ENCODE measurements around the gene PSG7. TPM values are rescaled to one million over a fixed set of nuclear protein-coding genes. Genes with fewer than 3 reads are reported as not detected.
"Not testable (repeated sequence)": the region's sequence is repeated elsewhere in the genome, so short reads cannot be mapped to it uniquely, and the experiment has no call there.

The PSG7 gene
- total RNA-seq, 3 donors from 2014 or later (not counting 1 experiment from before 2014, with no cell fraction given): not detected

DNA sequence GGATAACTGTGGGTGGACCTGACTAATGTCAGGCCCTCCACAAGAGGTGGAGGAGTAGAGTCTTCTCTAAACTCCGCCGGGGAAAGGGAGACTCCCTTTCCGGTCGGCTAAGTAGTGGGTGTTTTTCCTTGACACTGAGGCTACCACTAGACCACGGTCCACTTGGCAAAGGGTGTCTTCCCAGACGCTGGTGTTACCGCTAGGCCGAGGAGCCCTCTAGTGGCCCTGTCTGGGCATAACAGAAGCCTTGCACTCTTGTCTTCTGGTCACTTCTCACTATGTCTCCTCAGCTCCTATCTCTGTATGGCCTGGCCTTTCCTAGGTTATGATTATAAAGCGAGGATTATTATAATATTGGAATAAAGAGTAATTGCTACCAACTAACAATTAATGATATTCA is 13.9 kb downstream of the PSG7 start:
- H3K4me3 ChIP-seq (ENCODE audit: low read length); H3K4me1 ChIP-seq (ENCODE audit: control insufficient read depth, insufficient read depth, low read length); H3K4me1 Mint-ChIP-seq; H3K27ac Mint-ChIP-seq; H3K9me3 Mint-ChIP-seq; H3K27ac ChIP-seq (ENCODE audit: low read length); H3K36me3 Mint-ChIP-seq; H3K36me3 ChIP-seq (ENCODE audit: control insufficient read depth, insufficient read depth, low read length); H3K9me3 ChIP-seq (ENCODE audit: control insufficient read depth, insufficient read depth, low read length); H3K27me3 ChIP-seq (ENCODE audit: control insufficient read depth, insufficient read depth, low read length); ATAC-seq; intact Hi-C loops (cut with micrococcal nuclease); H3K4me3 Mint-ChIP-seq: not testable (repeated sequence)
- TF ChIP-seq, protein P1, sequence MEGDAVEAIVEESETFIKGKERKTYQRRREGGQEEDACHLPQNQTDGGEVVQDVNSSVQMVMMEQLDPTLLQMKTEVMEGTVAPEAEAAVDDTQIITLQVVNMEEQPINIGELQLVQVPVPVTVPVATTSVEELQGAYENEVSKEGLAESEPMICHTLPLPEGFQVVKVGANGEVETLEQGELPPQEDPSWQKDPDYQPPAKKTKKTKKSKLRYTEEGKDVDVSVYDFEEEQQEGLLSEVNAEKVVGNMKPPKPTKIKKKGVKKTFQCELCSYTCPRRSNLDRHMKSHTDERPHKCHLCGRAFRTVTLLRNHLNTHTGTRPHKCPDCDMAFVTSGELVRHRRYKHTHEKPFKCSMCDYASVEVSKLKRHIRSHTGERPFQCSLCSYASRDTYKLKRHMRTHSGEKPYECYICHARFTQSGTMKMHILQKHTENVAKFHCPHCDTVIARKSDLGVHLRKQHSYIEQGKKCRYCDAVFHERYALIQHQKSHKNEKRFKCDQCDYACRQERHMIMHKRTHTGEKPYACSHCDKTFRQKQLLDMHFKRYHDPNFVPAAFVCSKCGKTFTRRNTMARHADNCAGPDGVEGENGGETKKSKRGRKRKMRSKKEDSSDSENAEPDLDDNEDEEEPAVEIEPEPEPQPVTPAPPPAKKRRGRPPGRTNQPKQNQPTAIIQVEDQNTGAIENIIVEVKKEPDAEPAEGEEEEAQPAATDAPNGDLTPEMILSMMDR (IDR thresholded peaks at IDR 0.05): peak; percentile 60
- WGBS (ENCODE audit: insufficient coverage): 48% methylated on average over 8 of the region's 9 CpGs
- H3K27me3 Mint-ChIP-seq (ENCODE audit: low read depth in 2 of 2): peaks cover 12 to 14% of the 10 kb centered on the region in 2 donors
- DNase-seq: peak in 1 of 2 donors; percentile 25

DNA sequence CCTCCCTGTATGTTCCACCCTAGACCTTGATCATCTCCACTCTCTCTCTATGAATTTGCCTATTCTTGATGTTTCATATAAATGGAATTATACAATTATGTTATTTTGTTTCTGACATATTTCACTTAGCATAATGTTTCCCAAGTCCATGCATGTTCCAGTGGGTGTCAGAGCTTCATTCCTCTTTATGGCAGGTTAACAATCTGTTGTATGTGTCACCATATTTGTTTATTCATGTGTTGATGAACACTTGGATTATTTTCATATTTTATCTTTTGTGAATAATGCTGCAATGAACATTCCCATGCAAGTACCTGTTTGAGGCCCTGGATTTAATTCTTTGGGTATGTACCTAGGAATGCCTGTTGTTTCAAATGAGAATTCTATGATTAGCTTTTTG is 16.0 kb downstream of the PSG7 start:
- ATAC-seq; intact Hi-C loops (cut with micrococcal nuclease); H3K27ac Mint-ChIP-seq; H3K4me3 Mint-ChIP-seq; H3K9me3 ChIP-seq (ENCODE audit: control insufficient read depth, insufficient read depth, low read length); H3K4me1 ChIP-seq (ENCODE audit: control insufficient read depth, insufficient read depth, low read length); H3K27me3 ChIP-seq (ENCODE audit: control insufficient read depth, insufficient read depth, low read length); H3K4me1 Mint-ChIP-seq; H3K9me3 Mint-ChIP-seq; H3K36me3 Mint-ChIP-seq; H3K27ac ChIP-seq (ENCODE audit: low read length); DNase-seq; H3K4me3 ChIP-seq (ENCODE audit: low read length); H3K36me3 ChIP-seq (ENCODE audit: control insufficient read depth, insufficient read depth, low read length): not testable (repeated sequence)
- peaks cover 0 to 11% of the 10 kb centered on the region in 2 donors for H3K27me3 Mint-ChIP-seq (ENCODE audit: low read depth in 2 of 2)

DNA sequence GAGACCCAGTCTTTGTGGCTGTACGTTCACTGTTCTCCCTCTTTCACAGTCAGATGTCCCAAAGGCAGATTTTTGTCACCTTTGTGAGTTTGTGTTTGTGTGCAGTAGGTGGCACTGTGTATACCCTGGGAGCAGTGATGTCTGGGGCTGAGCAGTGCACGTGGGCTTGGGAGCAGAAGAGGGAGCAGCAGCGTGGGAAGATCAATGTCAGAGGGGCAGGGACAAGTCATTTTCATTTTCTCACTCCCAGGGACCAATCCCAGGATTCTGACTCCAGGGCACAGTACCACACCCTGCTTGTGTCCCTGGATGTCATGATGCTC is 17.3 kb downstream of the PSG7 start:
- Histone ChIP-seq H3K36me3 (ENCODE audit: control insufficient read depth, insufficient read depth, low read length) (no peaks in the 10 kb centered on the region), H3K27me3 (ENCODE audit: control insufficient read depth, insufficient read depth, low read length) (no peaks in the 10 kb centered on the region), H3K4me1 (ENCODE audit: control insufficient read depth, insufficient read depth, low read length) (no peaks in the 10 kb centered on the region), H3K4me3 (ENCODE audit: low read length) (no peak overlapping the region), H3K9me3 (ENCODE audit: control insufficient read depth, insufficient read depth, low read length) (no peaks in the 10 kb centered on the region), H3K27ac (ENCODE audit: low read length) (no peak overlapping the region)
- WGBS (ENCODE audit: insufficient coverage): 26% methylated on average over 3 of the region's 3 CpGs
- DNase-seq: no peak
- Mint-ChIP-seq H3K36me3 (no peaks in the 10 kb centered on the region), H3K27me3 (ENCODE audit: low read depth in 2 of 2) (peaks cover 0 to 11% of the 10 kb centered on the region in 2 donors), H3K4me3 (no peak overlapping the region), H3K27ac (no peak overlapping the region), H3K4me1 (no peaks in the 10 kb centered on the region), H3K9me3 (no peaks in the 10 kb centered on the region)
- TF ChIP-seq, protein P1 (IDR thresholded peaks at IDR 0.05): no peak
- ATAC-seq: no peak
- intact Hi-C loops (cut with micrococcal nuclease): no loop called here

DNA sequence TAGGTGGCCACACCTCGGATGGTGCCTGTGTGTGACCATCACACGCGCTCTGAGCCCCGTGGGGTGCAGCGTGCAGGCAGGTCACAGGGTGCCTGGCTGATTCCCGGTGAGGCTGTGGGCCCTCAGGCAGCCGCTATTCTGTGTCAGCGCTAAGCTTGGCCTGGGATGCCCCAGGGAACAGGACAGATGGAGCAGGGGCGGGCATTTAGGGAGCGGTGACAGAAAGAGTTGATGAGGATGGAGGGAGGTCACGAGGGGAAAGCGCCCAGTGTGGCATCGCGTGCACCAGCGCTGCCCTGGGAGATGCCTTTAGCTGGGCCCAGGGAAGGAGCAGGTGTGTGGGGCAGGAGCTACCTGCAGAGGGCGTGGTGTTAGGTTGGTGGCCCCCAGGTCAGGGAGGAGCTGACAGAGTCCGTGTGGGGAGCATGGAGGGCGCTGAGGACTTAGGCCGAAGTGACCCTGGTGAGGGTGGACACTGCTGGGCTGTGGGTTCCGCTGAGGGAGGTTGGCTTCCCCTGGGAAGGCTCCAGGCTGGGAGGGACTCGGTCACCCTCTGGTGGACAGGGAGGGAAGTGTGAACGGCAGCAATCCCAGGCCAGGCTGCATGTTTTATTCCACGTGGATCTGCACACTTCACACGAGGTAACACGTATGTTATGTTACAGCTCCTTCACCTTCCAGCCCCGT is 17.8 kb downstream of the PSG7 start:
- H3K27ac Mint-ChIP-seq; H3K27me3 ChIP-seq (ENCODE audit: control insufficient read depth, insufficient read depth, low read length); H3K9me3 Mint-ChIP-seq; H3K9me3 ChIP-seq (ENCODE audit: control insufficient read depth, insufficient read depth, low read length); H3K27ac ChIP-seq (ENCODE audit: low read length); ATAC-seq; H3K36me3 ChIP-seq (ENCODE audit: control insufficient read depth, insufficient read depth, low read length); H3K4me3 Mint-ChIP-seq; H3K4me1 ChIP-seq (ENCODE audit: control insufficient read depth, insufficient read depth, low read length); intact Hi-C loops (cut with micrococcal nuclease); H3K4me3 ChIP-seq (ENCODE audit: low read length); H3K36me3 Mint-ChIP-seq; H3K4me1 Mint-ChIP-seq; DNase-seq: not testable (repeated sequence)
- peaks cover 0 to 11% of the 10 kb centered on the region in 2 donors for H3K27me3 Mint-ChIP-seq (ENCODE audit: low read depth in 2 of 2)
- 71% methylated on average over 26 of the region's 26 CpGs for WGBS (ENCODE audit: insufficient coverage)

DNA sequence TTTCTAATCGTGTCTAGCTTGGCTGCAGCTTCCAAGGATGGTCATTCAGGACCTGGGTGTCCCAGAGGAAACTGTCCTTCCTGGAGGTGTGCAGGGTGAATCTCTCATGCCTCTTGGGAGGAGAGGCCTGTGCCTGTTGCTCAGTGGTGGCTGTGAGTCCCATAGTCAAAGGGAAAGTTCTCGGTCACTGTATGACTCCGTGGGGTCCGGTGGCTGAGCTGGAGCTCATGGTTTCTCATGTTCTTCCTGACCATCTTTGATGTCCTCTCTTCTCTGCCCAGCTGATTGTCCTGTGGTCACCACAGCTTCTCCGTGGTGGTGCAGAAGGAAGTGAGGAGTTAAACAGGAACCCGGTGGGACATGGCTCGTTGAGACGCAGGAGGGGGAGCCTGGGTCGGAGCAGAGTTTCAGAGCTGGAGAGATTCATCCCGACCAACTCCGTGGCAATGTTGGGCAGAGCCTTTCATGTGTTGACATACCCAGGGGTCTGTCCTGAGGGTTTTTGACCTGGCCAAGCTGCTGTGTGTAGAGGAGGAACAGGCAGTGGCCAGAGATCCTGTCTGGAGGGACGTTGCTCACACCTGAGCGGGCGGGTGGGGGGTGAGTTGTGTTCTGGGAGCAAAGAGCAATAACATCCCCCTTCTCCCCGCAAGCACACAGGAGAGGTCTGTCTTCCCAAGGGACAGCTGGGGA is 18.5 kb downstream of the PSG7 start:
- ATAC-seq; H3K27me3 ChIP-seq (ENCODE audit: control insufficient read depth, insufficient read depth, low read length): not testable (repeated sequence)

DNA sequence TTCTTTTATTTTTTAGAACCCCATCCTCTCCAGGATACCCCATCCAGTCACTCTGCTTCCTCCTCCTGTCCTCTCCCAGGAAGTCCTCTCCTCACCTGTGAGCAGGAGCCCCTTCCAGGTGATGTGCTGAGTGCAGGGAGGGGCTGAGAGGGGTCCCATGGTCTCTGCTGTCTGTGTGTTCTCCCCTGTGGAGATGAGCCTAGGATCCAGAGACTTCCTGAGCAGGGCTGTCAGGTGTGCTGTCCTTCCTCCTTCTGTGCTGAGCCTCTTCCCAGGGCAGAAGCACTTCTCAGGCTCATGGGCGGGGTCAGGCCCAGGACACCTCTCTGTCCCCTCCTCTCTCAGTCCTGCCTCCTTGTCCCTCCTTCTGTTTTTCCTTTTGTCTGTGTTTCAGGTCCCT is 19.4 kb downstream of the PSG7 start, which contains the start of gene PSG6:
Gene PSG6, minus strand, starts transcription at position 261 of the 400 bp plus-strand sequence. Its CDS starts 102 bp downstream, at position 159.
- H3K9me3 ChIP-seq (ENCODE audit: control insufficient read depth, insufficient read depth, low read length); ATAC-seq; H3K4me3 Mint-ChIP-seq; H3K27ac Mint-ChIP-seq; H3K4me1 ChIP-seq (ENCODE audit: control insufficient read depth, insufficient read depth, low read length); DNase-seq; H3K4me3 ChIP-seq (ENCODE audit: low read length); H3K36me3 ChIP-seq (ENCODE audit: control insufficient read depth, insufficient read depth, low read length); H3K36me3 Mint-ChIP-seq; H3K27ac ChIP-seq (ENCODE audit: low read length); intact Hi-C loops (cut with micrococcal nuclease); H3K9me3 Mint-ChIP-seq; H3K27me3 Mint-ChIP-seq (ENCODE audit: low read depth in 2 of 2); H3K27me3 ChIP-seq (ENCODE audit: control insufficient read depth, insufficient read depth, low read length); H3K4me1 Mint-ChIP-seq: not testable (repeated sequence)
- 90% methylated on average over 1 of the region's 1 CpG for WGBS (ENCODE audit: insufficient coverage)

More for the DNA sequence above, 18.5 kb downstream of the PSG7 start:
- H3K27ac ChIP-seq (ENCODE audit: low read length); H3K4me1 ChIP-seq (ENCODE audit: control insufficient read depth, insufficient read depth, low read length); H3K36me3 Mint-ChIP-seq; intact Hi-C loops (cut with micrococcal nuclease); H3K9me3 Mint-ChIP-seq; H3K27ac Mint-ChIP-seq; H3K4me3 ChIP-seq (ENCODE audit: low read length); H3K4me3 Mint-ChIP-seq; H3K9me3 ChIP-seq (ENCODE audit: control insufficient read depth, insufficient read depth, low read length); H3K36me3 ChIP-seq (ENCODE audit: control insufficient read depth, insufficient read depth, low read length); H3K4me1 Mint-ChIP-seq; DNase-seq: not testable (repeated sequence)
- H3K27me3 Mint-ChIP-seq (ENCODE audit: low read depth in 2 of 2): peaks cover 0 to 11% of the 10 kb centered on the region in 2 donors
- 71% methylated on average over 15 of the region's 15 CpGs for WGBS (ENCODE audit: insufficient coverage)
